ENCODE results near the gene KLLN.

DNA sequence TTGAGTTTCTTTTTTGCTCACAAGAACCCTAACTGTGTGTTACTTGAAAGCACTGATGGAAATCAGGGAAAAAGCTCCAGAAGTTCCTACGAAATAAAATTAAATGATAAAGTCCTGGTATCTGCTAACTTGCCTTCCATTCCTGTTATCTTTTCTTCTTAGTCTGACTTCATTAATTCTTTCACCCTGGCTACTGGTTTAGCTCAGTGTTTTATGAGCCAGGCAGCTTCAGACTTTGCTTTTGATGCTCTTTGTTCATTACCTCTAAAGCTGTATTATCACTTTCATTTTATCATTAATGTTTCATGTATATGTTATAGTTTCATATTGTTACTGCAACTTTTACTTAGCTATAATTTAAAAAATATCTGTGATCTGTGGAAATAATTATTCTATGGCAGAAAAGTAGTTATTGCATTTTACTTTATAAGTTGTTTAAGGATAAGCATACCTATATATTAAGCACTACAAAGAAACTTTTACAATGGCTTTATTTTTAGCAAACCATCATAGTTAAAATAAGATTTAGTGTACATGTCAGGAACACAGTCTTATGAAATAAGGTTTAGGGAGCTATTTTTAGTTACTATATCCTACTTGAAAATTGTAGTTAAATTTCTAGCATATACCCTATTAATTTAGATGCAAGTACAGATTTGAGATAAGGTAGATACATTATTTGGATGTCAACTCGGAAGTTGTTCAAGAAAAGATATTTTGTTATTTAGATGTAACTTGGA, 19.4 kb upstream of the KLLN start:
- TF ChIP-seq, protein P1, sequence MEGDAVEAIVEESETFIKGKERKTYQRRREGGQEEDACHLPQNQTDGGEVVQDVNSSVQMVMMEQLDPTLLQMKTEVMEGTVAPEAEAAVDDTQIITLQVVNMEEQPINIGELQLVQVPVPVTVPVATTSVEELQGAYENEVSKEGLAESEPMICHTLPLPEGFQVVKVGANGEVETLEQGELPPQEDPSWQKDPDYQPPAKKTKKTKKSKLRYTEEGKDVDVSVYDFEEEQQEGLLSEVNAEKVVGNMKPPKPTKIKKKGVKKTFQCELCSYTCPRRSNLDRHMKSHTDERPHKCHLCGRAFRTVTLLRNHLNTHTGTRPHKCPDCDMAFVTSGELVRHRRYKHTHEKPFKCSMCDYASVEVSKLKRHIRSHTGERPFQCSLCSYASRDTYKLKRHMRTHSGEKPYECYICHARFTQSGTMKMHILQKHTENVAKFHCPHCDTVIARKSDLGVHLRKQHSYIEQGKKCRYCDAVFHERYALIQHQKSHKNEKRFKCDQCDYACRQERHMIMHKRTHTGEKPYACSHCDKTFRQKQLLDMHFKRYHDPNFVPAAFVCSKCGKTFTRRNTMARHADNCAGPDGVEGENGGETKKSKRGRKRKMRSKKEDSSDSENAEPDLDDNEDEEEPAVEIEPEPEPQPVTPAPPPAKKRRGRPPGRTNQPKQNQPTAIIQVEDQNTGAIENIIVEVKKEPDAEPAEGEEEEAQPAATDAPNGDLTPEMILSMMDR (IDR thresholded peaks at IDR 0.05; ENCODE audit: insufficient read depth, low read length), result no peak
- TF ChIP-seq, protein P2, sequence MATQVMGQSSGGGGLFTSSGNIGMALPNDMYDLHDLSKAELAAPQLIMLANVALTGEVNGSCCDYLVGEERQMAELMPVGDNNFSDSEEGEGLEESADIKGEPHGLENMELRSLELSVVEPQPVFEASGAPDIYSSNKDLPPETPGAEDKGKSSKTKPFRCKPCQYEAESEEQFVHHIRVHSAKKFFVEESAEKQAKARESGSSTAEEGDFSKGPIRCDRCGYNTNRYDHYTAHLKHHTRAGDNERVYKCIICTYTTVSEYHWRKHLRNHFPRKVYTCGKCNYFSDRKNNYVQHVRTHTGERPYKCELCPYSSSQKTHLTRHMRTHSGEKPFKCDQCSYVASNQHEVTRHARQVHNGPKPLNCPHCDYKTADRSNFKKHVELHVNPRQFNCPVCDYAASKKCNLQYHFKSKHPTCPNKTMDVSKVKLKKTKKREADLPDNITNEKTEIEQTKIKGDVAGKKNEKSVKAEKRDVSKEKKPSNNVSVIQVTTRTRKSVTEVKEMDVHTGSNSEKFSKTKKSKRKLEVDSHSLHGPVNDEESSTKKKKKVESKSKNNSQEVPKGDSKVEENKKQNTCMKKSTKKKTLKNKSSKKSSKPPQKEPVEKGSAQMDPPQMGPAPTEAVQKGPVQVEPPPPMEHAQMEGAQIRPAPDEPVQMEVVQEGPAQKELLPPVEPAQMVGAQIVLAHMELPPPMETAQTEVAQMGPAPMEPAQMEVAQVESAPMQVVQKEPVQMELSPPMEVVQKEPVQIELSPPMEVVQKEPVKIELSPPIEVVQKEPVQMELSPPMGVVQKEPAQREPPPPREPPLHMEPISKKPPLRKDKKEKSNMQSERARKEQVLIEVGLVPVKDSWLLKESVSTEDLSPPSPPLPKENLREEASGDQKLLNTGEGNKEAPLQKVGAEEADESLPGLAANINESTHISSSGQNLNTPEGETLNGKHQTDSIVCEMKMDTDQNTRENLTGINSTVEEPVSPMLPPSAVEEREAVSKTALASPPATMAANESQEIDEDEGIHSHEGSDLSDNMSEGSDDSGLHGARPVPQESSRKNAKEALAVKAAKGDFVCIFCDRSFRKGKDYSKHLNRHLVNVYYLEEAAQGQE (IDR thresholded peaks at IDR 0.05; ENCODE audit: insufficient replicate concordance, low read depth), result no peak
- TF ChIP-seq POLR2AphosphoS5 (IDR thresholded peaks at IDR 0.05; ENCODE audit: low read depth) (no peak), SPI1 (IDR thresholded peaks at IDR 0.05; ENCODE audit: borderline replicate concordance, low read depth) (no peak), GABPA (IDR thresholded peaks at IDR 0.05; ENCODE audit: low read depth) (no peak)
